DMS79 (cell line): ENCODE data around the gene ZNF550.

Experiments
- DNase-seq: peaks from one replicate; lab custom pipeline; 2025; lab: John Stamatoyannopoulos, UW

The ZNF550 gene

DNA sequence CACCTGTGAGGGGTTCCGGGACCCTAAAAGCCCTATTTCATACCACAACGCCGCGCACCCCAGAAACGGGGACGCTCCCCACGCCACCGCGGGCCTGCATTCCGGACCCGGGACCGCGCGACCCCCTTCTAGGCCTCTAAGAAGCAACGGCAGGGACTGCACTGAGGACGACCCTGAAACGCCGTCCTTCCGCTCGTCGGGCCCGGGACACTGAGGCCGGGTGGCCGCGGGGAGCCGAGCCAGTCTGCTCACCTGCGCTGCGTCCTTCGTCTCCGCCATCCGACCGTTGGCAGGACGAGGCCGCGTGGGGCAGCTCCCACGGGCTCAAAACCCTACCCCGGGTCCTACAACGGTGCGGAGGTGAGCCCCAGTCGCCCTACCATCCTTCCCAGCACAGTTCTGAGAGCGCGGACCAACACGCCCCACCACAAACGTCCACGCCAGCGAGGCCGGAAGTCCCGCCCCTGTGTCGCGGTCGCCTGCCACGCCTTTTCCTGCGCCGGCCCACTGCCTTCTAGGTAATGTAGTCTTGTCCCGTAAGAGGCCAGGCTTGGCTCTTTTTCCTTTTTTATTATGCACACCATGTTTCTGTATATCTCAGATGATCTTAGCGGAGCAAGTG is at the start of gene ZNF550:
TSS of gene ZNF550 (minus strand) at position 460 of the 622 bp plus-strand sequence. CDS start at position 279, 181 bp downstream.
- peak; percentile 72 for DNase-seq

DNA sequence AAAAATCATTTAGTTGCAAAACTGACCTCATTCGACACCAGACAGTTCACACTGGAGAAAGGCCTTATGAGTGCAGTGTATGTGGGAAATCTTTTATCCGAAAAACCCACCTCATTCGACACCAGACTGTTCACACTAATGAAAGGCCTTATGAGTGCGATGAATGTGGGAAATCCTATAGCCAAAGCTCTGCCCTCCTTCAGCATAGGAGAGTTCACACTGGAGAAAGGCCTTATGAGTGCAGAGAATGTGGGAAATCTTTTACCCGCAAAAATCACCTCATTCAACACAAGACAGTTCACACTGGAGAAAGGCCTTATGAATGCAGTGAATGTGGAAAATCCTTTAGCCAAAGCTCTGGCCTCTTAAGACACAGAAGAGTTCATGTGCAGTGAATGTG is 47.3 kb upstream of the ZNF550 start:
- DNase-seq, result no peak

DNA sequence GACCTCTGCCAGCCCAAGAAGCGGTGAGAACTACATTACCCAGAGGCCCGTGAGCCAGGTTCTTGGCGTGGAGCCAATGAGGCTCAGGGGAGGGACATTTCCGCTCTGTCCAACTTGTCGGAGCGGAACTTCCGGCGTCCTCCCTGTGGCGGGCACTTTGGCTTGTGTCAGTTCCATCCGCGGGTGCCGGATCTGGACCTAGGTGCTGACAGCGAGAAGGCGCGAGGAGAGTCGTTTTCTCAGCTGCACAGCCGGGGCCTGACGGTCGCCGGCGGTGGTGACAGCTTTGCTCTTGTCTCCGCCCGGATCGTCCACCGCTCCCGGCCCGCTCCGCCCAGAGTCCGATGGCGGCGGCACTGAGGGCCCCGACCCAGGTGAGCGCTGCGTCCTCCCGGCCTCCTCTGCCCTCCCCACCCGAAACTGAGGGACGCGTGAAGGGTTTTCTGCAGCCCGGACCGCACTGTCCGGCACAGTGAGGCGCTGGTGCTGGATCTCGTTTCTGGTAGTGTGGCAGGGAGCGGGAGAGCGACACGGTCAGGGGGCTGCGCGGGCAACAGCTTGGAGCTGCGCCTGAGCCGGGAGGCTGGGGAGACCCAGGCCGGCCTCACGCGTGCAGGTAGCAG is 40.2 kb upstream of the ZNF550 start, which contains the start of gene ZNF530:
TSS of gene ZNF530 (plus strand) at position 125 of the 623 bp plus-strand sequence. CDS start 4,461 bp downstream, outside the sequence.
- DNase-seq, result peak; percentile 78

DNA sequence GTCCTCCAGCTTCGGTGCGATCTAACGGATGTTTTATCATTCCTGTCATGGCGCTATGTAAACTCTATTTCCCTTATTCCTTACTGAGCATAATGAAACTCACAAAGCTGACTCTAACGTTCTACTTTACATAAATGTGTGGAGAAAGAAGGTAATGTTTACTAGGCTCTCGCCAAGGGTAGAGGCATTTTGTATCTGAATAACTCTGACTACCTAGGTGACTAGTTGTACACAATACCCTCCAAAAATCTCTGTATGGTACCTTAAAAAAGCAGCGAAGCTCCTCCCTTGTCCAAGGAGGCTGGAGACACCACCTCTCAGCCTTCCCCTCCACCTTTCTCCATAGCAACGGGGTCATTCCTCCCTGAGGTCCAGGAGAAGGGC is 39.7 kb upstream of the ZNF550 start:
- DNase-seq, result no peak

DNA sequence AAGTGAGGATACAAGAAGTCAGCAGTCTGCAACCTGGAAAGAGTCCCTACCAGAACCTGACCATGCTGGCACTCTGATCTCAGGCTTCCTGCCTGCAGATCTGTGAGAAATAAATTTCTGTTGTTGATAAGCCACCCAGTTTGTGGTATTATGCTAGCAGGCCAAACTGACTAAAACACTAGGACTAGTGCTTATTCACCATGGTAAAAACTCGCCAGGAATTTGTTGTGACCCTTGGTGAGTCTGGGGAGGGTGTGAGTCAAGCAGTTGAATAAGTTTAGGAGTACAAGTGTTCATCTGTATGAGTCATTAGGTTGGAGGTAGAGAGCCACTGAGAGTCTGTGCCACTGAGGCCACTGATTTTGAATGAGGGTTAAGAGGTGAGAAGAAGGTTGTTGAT is 27.9 kb upstream of the ZNF550 start:
- no peak for DNase-seq

DNA sequence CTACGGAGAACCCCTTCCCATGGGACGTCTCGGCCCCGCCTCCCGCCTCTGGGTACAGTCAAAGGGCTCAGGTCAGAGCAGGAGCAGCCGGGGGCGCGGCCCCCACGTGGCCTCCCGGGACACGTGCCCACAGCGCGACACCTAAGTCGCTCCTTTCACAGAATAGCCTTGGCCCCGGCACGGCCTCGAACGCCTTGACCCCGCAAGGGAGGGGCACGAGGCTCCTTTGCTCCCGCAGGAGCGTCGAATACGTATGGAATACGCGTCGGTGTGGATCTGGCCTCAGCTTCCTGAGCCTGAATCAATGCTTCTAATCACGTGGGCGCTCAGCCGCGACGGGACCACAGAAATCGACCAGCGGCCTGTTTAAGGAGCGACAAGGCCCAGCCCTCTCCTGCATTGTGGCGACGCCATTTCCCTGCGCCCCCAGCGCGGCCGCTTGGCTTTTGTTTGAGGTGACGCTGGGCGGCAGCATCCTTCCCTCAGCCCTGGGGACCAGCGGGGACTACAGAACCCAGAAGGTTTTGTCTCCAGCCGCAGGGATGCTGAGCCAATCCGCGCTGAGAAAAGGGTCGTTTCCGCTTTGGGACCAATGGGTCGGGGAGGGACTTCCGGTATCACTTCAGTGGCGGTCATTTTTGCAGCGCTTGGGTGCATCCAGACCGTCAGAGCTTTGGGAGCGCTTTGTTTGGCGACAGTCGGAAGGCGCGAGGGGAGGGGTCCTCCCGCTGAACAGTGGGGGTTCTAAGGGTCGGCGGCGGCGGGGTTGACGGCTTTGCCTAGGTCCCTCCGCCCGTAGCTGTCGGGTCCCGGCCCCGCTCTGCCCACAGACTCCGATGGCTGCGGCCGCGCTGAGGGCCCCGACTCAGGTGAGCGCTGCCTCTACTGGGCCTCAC is 24.1 kb upstream of the ZNF550 start, which contains the start of gene ZIK1:
TSS of gene ZIK1 (plus strand) at position 625 of the 896 bp plus-strand sequence. CDS start at position 837, 212 bp downstream.
- peak; percentile 94 for DNase-seq

DNA sequence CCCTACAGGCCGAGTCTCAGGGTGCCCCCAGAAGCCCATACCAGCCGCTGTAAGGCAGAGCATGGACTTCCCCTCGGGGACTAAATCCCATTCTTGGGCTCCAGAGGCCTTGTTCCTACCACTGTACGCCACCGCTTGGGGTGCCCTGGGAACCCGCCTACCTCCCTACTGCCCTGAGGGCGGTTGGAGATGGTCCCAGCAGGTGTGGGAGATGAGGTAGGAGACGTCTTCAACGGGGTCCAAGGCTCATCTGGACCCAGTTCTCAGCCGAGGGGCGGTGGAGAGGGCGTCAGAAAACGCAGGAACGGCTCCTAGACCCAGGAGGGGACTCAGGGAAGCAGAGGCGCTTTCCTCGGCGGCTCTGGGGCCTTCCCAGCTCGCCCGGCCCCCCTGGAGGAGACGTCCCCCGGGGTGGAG is 23.4 kb upstream of the ZNF550 start:
- DNase-seq, result no peak

DNA sequence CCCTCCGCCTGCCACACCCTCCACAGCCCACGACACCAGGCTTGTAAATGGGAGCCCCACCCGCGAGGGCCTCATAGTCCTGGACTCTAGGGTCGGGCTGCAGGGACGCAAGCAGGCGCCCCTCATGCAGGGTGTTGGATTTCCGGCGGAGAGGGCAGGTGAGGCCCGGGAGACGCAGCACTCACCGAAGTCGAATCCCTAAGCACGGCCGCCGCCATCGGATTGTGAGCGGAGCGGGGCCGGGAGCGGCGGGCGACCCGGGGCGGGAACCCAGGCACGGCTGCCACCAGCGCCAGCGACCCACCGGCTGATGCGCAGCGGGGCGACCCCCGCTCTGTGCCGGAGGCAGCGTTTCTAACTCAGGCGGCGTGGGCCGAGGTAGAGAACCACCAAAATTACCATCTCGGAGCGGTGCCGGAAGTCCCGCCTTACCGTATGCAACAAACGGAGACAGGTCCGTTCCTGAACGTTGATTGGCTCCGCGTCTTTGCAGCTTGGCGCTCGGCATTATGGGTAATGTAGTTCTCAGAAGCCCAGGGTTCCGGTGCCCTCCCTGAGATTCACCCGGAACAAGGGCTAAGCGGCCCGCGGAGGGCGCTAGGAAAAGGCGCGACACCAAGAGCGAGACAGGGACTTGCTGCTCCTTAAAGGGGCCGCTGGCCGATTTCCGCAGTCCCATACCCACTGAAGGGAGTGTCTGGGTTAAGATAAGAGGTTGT is 19.0 kb upstream of the ZNF550 start, which contains the start of gene ZNF416:
TSS of gene ZNF416 (minus strand) at position 425 of the 719 bp plus-strand sequence. CDS start at position 218, 207 bp downstream.
- DNase-seq, result peak; percentile 95

DNA sequence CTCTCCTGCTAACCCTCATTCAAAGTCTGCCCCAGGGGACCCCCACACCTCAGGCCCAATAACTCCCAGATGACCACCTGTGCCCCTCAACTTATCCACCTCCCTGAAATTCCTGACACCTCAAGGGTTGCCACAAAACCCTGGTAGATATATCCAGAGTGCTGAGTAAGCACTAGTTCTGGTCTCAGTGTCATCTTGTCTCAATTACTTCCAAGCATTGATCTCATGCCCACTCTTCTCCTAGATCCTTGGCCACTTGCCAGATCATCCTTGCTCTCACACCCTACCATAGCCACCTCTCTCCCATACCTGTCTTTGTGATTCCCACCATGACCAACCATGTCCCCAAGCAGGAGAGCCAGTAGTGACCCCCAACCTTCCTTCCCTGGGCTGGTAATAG is 17.0 kb upstream of the ZNF550 start:
- DNase-seq, result no peak

DNA sequence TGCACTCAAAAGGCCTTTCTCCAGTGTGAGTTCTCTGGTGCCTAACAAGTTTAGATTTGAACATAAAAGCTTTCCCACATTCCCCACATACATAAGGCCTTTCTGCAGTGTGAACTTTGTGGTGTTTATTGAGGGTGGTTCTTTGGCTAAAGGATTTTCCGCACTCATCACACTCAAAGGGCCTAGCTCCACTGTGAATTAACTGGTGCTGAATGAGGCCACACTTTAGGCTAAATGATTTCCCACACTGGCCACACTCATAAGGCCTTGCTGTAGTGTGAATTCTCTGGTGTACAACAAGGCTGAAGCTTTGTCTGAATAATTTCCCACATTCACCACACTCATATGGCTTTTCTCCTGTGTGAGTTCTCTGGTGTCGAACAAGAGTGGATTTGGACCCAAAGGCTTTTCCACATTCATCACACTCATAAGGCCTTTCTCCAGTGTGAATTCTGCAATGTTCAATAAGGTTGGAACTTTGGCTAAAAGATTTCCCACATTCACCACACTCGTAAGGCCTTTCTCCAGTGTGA is 12.8 kb upstream of the ZNF550 start:
- DNase-seq, result no peak

DNA sequence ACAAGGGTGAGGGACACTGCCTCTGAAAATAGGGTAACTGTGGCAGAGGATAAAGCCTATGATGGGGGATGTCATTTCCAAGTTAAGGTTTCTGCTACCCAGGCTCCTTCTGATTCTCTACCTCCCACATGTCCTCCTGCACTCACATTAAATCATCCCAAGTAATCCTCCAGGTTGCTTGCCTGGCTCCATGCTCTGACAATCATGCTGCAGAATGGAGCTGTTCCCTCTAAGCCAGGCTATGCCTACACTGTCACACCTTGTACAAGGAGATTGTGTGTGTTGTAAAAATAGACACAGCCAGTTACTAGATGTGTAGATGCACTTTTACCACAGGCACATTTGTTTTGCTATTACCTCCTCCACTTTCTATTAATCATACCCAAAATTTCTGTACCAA is 11.0 kb upstream of the ZNF550 start:
- no peak for DNase-seq

DNA sequence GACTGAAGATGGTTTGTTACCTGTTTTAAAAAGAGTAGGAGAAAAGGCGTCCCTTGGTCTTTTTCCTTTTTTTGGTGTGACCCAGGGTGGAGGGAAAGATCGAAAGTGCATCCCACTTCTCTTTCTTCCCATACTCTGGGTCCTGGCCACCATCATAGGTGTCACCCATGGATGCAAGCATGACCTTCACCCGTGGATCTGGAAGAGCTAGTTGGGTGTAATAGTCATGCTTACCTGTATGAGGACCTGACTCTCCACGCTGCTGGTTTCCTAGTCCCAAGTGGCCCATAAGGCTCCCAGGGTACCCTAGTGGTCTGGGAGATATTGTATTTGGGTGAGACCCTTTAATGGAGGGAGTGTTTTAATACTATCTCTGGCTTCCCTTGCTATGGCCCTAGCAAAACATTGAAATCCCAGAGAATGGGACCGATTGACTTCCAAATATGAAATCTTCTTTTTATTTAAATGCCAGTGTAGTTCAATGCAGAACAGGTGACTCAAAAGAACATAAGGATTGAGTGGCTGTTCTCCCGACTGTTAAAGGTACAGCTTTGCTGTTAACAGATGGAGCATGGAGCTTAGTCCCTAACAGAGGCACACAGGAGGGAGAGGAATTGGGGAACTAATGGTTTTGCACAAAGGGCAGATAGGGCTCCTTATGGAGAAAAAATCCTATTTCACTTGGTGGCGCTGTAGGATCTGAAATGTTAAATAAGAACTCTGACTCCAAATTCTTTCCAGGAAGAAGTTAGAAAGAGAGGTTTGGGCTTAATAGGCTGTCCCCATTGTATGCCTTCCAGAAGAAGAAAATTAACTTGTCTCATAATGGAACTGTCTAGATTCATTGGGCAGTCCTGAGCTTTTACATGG is 7.0 kb upstream of the ZNF550 start:
- DNase-seq, result no peak

DNA sequence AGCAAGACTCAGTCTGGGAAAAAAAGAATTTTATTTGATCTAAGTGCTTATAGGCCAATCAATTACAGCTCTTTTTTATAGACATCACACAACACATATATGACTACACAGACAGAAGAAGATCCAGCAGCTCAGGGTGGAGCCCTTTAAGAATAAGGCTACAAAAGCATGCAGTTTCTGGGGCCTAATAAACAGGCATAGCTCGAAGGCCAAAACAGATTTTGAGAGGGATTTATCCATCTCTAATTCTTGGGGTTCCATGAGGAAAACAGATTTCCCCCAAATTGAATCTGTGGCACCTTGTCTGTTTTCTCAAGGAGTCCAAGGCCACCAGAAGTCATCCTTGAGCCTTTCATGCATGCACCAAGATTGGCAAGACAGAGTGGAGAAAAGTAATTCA is 3.9 kb upstream of the ZNF550 start:
- no peak for DNase-seq

DNA sequence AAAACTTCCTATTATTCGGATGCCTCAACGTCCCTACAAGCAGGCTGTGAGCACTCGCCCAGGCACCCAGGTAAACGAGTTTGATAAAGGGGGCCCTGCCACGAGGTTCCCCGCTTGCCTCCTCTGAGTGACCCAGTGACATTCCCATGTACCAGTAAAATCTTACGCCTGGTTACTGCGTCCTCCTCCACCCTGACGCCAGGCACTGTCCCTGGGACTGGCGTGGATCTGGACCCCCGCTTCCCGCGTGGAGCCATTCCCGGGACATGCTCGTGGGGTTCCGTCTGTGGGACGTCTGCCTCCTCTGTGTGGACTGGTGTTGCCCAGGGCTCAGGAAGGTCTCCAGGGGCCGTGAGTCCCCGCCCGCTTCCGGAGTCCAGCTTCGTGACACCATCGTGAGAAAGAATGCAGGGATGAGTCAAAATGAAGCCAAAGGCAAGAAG is 407 bp upstream of the ZNF550 start:
- DNase-seq, result no peak

DNA sequence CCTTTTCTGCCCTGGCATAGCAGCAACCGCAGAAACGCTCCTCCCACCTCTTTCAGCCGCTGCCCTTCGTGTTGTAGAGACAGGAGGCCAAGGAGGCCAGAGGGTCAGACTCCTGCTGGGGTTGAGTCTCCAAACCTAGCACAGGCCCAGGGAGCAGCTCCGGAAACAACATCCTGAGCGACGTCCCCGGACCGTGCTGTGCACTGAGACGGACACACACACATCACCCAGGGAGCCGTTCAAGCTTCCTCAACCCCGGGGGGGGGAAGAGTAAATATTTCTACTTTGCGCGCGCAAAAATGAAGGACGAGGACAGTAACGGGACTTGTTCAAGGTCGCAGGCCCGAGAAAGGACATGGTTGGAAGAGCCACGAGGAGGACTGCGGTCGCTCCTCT is 657 bp downstream of the ZNF550 start:
- DNase-seq, result no peak

DNA sequence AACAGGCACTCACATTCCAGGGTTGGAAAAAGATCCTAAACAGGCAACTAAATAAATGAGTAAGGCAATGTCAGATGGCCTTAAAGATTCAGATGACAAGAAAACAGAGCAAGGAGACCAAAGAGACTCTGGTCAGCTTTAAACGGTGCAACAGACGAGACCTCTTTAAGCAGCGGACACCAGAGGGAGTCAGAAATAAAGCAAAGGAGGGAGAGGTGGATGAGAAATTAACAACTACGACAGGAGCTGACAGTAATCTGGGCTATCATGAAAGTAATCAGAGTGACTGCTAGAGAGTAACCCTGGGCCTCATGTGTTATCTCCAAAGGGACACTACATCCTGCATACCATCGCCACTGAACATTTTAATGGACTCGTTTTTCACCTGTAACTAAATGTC is 1.1 kb downstream of the ZNF550 start:
- no peak for DNase-seq

DNA sequence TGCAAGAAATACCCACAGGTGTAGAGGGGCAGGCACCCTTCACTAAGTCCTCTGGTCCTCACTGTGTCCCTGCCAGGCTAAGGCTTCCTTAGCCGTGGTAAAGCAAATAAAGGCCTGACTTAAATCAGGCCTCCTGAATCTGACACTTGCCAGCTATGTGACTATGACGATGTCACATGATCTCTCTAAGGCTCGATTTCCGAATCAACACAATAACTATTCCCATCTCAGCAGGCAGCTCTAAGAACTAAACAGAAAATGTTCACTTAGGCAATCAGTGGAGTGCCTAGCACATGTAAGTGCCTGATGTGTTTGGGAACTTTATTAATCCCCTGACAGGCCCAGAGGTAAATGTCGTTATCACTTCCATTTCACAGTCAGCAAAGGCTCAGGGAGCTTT is 2.0 kb downstream of the ZNF550 start:
- no peak for DNase-seq

DNA sequence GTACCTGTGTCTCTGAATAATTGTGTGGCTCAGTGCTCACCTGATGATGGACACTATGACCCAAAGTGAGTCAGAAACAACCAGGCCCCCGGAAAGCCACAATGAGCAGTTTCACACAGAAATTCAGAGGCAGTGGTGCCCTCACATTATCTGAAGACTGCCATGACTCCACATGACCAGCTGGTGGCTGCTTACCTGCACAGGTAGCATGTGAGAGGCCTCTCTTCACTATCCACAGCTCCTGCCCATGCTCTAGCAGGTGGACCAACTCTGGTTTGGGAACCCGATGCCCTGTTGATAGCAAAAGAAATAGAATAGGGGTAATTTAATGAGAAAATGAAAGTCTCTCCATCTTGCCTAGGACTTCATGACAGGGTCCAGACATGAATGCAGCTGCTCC is 7.2 kb downstream of the ZNF550 start:
- no peak for DNase-seq

DNA sequence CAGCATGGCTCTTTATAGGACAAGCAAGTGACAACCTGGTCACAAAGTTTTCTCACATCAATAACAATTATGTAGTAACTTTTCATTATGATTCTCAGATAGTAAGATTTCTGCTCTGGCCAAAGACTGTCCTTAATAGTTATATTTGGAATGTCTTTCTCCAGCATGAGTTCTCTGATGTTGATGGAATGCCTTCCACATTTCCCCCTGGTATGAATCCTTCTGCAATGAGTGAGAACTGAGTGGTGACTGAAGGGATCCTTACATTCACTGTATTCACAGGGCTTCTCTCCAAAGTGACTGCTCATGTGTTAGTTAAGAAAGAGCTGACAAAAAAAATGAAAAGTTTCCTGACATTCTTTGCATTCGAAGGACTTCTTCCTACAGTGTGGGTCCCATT is 13.2 kb downstream of the ZNF550 start:
- no peak for DNase-seq

DNA sequence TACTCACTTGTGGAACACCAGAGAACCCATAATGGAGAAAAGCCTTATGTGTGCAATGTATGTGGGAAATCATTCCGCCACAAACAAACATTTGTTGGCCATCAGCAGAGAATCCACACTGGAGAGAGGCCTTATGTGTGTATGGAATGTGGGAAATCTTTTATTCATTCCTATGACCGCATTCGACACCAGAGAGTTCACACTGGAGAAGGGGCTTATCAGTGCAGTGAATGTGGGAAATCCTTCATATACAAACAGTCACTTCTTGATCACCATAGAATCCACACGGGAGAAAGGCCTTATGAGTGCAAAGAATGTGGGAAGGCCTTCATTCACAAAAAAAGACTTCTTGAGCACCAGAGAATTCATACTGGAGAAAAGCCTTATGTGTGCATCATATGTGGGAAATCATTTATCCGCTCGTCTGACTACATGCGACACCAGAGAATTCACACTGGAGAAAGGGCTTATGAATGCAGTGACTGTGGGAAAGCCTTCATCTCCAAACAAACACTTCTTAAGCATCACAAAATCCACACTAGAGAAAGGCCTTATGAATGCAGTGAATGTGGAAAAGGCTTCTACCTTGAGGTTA is 21.6 kb downstream of the ZNF550 start:
- no peak for DNase-seq
